ENCODE measurements around the gene APBA2.
"Not testable (repeated sequence)": the region's sequence is repeated elsewhere in the genome, so short reads cannot be mapped to it uniquely, and the experiment has no call there.

Gene APBA2

DNA sequence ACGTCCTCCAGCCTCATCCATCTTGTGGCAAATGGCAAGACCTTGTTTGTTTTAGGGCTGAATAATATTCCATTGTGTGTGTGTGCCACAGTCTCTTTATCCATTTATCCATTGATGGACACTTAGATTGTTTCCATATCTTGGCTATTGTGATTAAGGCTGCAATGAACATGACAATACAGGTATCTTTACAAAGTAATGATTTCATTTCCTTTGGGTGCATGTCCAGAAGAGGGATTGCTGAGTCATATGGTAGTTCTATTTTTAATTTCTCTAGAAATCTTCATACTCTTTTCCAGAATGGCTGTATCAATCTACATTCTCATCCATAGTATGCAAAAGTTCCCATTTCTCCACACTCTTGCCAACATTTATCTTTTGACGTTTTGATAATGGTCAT, 31.2 kb upstream of the APBA2 start:
- not testable (repeated sequence) for H3K36me3 ChIP-seq (ENCODE audit: control insufficient read depth in 2 of 2, insufficient read depth in 2 of 2, low read length in 2 of 2); H3K9me3 ChIP-seq (ENCODE audit: control insufficient read depth in 2 of 2, low read length in 2 of 2); H3K27ac ChIP-seq (ENCODE audit: low read length); H3K4me3 ChIP-seq (ENCODE audit: low read length in 2 of 2); H3K4me1 ChIP-seq (ENCODE audit: control insufficient read depth, insufficient read depth, low read length); H3K27me3 ChIP-seq (ENCODE audit: control insufficient read depth in 1 of 2, insufficient read depth in 2 of 2, low read length in 2 of 2); H3K9ac ChIP-seq (ENCODE audit: low read length in 2 of 2)

GRCh38 chr15:28861031-28861534, 24.7 kb upstream of the APBA2 start:
- Histone ChIP-seq H3K4me1 (ENCODE audit: control insufficient read depth, insufficient read depth, low read length) (no peaks in the 10 kb centered on the region), H3K9me3 (ENCODE audit: control insufficient read depth in 2 of 2, low read length in 2 of 2) (no peaks in the 10 kb centered on the region), H3K27me3 (ENCODE audit: control insufficient read depth in 1 of 2, insufficient read depth in 2 of 2, low read length in 2 of 2) (no peaks in the 10 kb centered on the region), H3K4me3 (ENCODE audit: low read length in 2 of 2) (no peak overlapping the region), H3K9ac (ENCODE audit: low read length in 2 of 2) (no peak overlapping the region), H3K36me3 (ENCODE audit: control insufficient read depth in 2 of 2, insufficient read depth in 2 of 2, low read length in 2 of 2) (no peaks in the 10 kb centered on the region), H3K27ac (ENCODE audit: low read length) (no peak overlapping the region)

GRCh38 chr15:28861589-28862293, 24.0 kb upstream of the APBA2 start:
- not testable (repeated sequence) for H3K36me3 ChIP-seq (ENCODE audit: control insufficient read depth in 2 of 2, insufficient read depth in 2 of 2, low read length in 2 of 2); H3K4me1 ChIP-seq (ENCODE audit: control insufficient read depth, insufficient read depth, low read length); H3K27me3 ChIP-seq (ENCODE audit: control insufficient read depth in 1 of 2, insufficient read depth in 2 of 2, low read length in 2 of 2); H3K27ac ChIP-seq (ENCODE audit: low read length); H3K4me3 ChIP-seq (ENCODE audit: low read length in 2 of 2); H3K9ac ChIP-seq (ENCODE audit: low read length in 2 of 2); H3K9me3 ChIP-seq (ENCODE audit: control insufficient read depth in 2 of 2, low read length in 2 of 2)

GRCh38 chr15:28868744-28869345, 16.9 kb upstream of the APBA2 start:
- Histone ChIP-seq H3K27ac (ENCODE audit: low read length) (no peak overlapping the region), H3K4me3 (ENCODE audit: low read length in 2 of 2) (no peak overlapping the region), H3K9ac (ENCODE audit: low read length in 2 of 2) (no peak overlapping the region), H3K36me3 (ENCODE audit: control insufficient read depth in 2 of 2, insufficient read depth in 2 of 2, low read length in 2 of 2) (no peaks in the 10 kb centered on the region), H3K27me3 (ENCODE audit: control insufficient read depth in 1 of 2, insufficient read depth in 2 of 2, low read length in 2 of 2) (no peaks in the 10 kb centered on the region), H3K9me3 (ENCODE audit: control insufficient read depth in 2 of 2, low read length in 2 of 2) (peaks cover 0 to 3% of the 10 kb centered on the region in 2 donors), H3K4me1 (ENCODE audit: control insufficient read depth, insufficient read depth, low read length) (no peaks in the 10 kb centered on the region)

DNA sequence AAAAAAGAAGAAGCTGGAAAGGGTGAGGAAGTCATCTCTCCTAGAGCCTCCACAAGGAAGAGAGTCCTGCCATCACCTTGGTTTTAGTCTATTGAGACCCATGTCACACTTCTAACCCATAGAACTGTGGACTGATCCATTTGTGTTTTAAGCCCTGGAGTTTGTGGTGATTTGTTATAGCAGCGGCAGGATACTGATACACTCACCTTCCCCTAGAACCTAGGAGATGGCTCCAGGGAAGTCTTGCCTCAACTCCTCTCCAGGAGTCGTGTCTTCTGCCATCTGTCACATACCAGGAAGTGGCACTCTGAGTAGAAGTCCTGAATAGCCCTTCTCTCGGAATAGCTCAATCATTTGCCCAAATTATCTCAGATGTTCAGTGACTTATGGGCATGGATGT, 14.6 kb upstream of the APBA2 start:
- H3K9ac ChIP-seq (ENCODE audit: low read length in 2 of 2), result no peak overlapping the region
- no peak overlapping the region for H3K27ac ChIP-seq (ENCODE audit: low read length)
- no peaks in the 10 kb centered on the region for H3K4me1 ChIP-seq (ENCODE audit: control insufficient read depth, insufficient read depth, low read length)
- no peaks in the 10 kb centered on the region for H3K27me3 ChIP-seq (ENCODE audit: control insufficient read depth in 1 of 2, insufficient read depth in 2 of 2, low read length in 2 of 2)
- H3K9me3 ChIP-seq (ENCODE audit: control insufficient read depth in 2 of 2, low read length in 2 of 2), result peaks cover 0 to 3% of the 10 kb centered on the region in 2 donors
- H3K4me3 ChIP-seq (ENCODE audit: low read length in 2 of 2), result no peak overlapping the region
- H3K36me3 ChIP-seq (ENCODE audit: control insufficient read depth in 2 of 2, insufficient read depth in 2 of 2, low read length in 2 of 2), result no peaks in the 10 kb centered on the region

DNA sequence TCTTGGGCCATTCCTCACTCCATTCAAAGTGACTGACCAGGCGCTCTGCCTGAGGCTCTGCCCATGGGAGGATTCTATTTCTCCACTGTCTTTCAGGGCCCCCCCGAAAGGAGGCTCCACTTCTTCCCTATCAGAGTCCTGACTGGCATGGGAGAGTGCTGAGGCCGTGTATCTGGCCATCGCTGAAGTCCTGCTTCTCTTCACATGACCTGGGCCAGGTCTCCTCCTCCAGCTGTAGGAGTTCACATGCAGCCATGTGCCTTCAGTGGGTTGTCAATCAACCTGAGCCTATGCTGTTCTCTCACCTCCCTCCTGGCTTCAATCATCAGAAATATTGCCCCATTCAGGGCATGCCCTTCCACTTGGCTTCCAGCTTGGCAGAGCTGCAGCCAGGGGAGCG, 12.8 kb upstream of the APBA2 start:
- H3K4me3 ChIP-seq (ENCODE audit: low read length in 2 of 2), result no peak overlapping the region
- H3K27ac ChIP-seq (ENCODE audit: low read length), result no peak overlapping the region
- H3K9me3 ChIP-seq (ENCODE audit: control insufficient read depth in 2 of 2, low read length in 2 of 2), result peaks cover 0 to 3% of the 10 kb centered on the region in 2 donors
- H3K4me1 ChIP-seq (ENCODE audit: control insufficient read depth, insufficient read depth, low read length), result no peaks in the 10 kb centered on the region
- no peaks in the 10 kb centered on the region for H3K27me3 ChIP-seq (ENCODE audit: control insufficient read depth in 1 of 2, insufficient read depth in 2 of 2, low read length in 2 of 2)
- no peaks in the 10 kb centered on the region for H3K36me3 ChIP-seq (ENCODE audit: control insufficient read depth in 2 of 2, insufficient read depth in 2 of 2, low read length in 2 of 2)
- no peak overlapping the region for H3K9ac ChIP-seq (ENCODE audit: low read length in 2 of 2)

- Histone ChIP-seq H3K27me3 (ENCODE audit: control insufficient read depth in 1 of 2, insufficient read depth in 2 of 2, low read length in 2 of 2) (no peaks in the 10 kb centered on the region), H3K9ac (ENCODE audit: low read length in 2 of 2) (no peak overlapping the region), H3K36me3 (ENCODE audit: control insufficient read depth in 2 of 2, insufficient read depth in 2 of 2, low read length in 2 of 2) (no peaks in the 10 kb centered on the region), H3K4me1 (ENCODE audit: control insufficient read depth, insufficient read depth, low read length) (no peaks in the 10 kb centered on the region), H3K4me3 (ENCODE audit: low read length in 2 of 2) (no peak overlapping the region), H3K9me3 (ENCODE audit: control insufficient read depth in 2 of 2, low read length in 2 of 2) (peaks cover 0 to 3% of the 10 kb centered on the region in 2 donors), H3K27ac (ENCODE audit: low read length) (no peak overlapping the region)
These were observed 12.1 kb upstream of the APBA2 start for GRCh38 chr15:28873585-28874190.

DNA sequence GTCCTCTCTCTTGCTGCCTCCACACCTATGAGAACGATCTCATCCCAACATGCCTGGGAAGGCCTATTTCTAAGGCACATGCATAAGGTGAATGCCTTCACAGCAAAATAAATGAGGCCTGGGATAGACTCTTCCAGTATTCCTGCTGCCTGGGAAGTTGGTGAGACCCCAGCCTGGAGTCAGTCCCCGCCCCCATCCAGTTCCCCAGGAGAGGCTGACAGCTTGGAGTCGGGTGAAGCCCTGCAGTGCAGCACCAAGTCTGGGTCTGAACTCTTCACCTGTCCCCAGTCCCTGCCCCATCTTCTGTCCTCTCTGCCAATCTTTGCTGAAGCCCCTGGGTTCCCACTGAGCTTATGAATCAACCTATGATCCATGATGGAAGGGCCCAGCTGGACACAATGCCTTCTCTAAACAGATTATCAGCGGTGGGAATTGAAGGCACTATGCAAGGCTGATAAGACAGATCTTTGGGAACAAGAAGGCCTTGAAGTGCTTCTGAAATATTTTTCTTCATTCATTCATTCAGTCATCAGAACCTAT, 10.2 kb upstream of the APBA2 start:
- H3K4me3 ChIP-seq (ENCODE audit: low read length in 2 of 2), result no peak overlapping the region
- no peaks in the 10 kb centered on the region for H3K4me1 ChIP-seq (ENCODE audit: control insufficient read depth, insufficient read depth, low read length)
- H3K27me3 ChIP-seq (ENCODE audit: control insufficient read depth in 1 of 2, insufficient read depth in 2 of 2, low read length in 2 of 2), result no peaks in the 10 kb centered on the region
- H3K9ac ChIP-seq (ENCODE audit: low read length in 2 of 2), result no peak overlapping the region
- peaks cover 0 to 3% of the 10 kb centered on the region in 2 donors for H3K9me3 ChIP-seq (ENCODE audit: control insufficient read depth in 2 of 2, low read length in 2 of 2)
- H3K36me3 ChIP-seq (ENCODE audit: control insufficient read depth in 2 of 2, insufficient read depth in 2 of 2, low read length in 2 of 2), result no peaks in the 10 kb centered on the region
- H3K27ac ChIP-seq (ENCODE audit: low read length), result no peak overlapping the region

DNA sequence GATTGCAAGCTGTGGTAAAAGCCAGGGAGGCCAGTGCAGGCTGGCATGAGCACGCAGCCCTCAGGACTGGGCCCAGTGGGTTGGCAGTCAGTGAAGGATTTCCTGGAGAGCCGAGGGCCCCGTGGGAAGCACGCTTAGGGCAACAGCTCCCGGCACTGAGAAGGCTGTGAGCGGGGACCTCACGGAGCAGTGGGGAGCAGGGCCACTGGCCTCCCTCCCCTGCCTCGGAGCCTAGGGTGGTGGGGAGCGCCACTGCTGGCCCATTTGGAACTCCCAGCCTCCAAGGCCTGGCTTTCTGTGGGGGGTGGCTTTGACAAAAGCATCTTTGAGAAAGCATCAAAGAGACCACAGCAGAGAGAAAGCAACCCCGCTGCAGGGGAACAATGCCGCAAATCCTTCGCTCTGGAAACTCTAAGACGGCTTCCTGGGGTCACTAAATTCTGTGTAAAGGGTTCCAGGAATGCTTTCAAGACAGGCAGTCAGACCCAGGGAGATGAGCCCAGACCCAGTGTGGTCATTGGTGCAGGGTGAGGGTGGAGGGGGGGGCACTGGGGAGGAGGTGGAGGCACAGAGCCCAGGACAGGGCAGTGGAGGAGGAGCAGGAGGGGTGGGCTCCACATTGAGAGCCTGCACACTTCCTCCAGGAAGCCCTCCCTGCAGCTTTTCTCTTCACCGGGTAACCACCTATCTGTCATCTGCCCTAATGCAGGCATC, 9.5 kb upstream of the APBA2 start:
- H3K9me3 ChIP-seq (ENCODE audit: control insufficient read depth in 2 of 2, low read length in 2 of 2), result peaks cover 0 to under 1% of the 10 kb centered on the region in 2 donors
- H3K4me1 ChIP-seq (ENCODE audit: control insufficient read depth, insufficient read depth, low read length), result no peaks in the 10 kb centered on the region
- H3K4me3 ChIP-seq (ENCODE audit: low read length in 2 of 2), result no peak overlapping the region
- no peak overlapping the region for H3K27ac ChIP-seq (ENCODE audit: low read length)
- no peaks in the 10 kb centered on the region for H3K27me3 ChIP-seq (ENCODE audit: control insufficient read depth in 1 of 2, insufficient read depth in 2 of 2, low read length in 2 of 2)
- H3K36me3 ChIP-seq (ENCODE audit: control insufficient read depth in 2 of 2, insufficient read depth in 2 of 2, low read length in 2 of 2), result no peaks in the 10 kb centered on the region
- H3K9ac ChIP-seq (ENCODE audit: low read length in 2 of 2), result no peak overlapping the region

DNA sequence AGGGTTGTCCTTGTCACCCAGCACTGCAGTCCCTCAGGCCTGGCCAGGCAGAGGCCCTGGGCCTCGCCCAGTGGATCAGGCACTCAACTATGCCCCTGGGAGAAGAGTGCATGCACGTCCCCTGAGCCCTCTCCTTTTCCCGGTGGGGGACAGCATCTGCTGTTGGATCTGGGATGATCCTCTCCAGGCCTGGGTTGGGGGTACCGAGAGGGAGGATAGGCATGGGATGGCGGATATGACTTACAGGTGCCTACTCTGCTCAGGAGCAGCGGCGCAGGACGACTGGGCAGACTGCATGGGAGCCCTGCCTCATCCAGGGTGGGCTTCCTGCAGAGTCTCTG, 9.0 kb upstream of the APBA2 start:
- H3K36me3 ChIP-seq (ENCODE audit: control insufficient read depth in 2 of 2, insufficient read depth in 2 of 2, low read length in 2 of 2), result no peaks in the 10 kb centered on the region
- H3K9ac ChIP-seq (ENCODE audit: low read length in 2 of 2), result no peak overlapping the region
- no peaks in the 10 kb centered on the region for H3K9me3 ChIP-seq (ENCODE audit: control insufficient read depth in 2 of 2, low read length in 2 of 2)
- no peaks in the 10 kb centered on the region for H3K27me3 ChIP-seq (ENCODE audit: control insufficient read depth in 1 of 2, insufficient read depth in 2 of 2, low read length in 2 of 2)
- H3K4me3 ChIP-seq (ENCODE audit: low read length in 2 of 2), result no peak overlapping the region
- H3K4me1 ChIP-seq (ENCODE audit: control insufficient read depth, insufficient read depth, low read length), result no peaks in the 10 kb centered on the region
- H3K27ac ChIP-seq (ENCODE audit: low read length), result no peak overlapping the region
